Smooth muscle cell (in vitro differentiated cells): ENCODE results near the gene CFAP92. TPM values are rescaled to one million over a fixed set of nuclear protein-coding genes. Genes with fewer than 3 reads are reported as not detected.

Experiments
- DNase-seq: peaks from one replicate; lab custom pipeline; 2025; ENCODE audit not compliant: unreplicated experiment; lab: John Stamatoyannopoulos, UW
- H2AFZ ChIP-seq: fragments of 200-600 bp; sonication (generic); 2 replicates; pipeline ENCODE4 v1.6.0; 2016; ENCODE audit warnings: antibody characterized with exemption, low read depth, mild to moderate bottlenecking
- H3F3A ChIP-seq: fragments of 200-600 bp; sonication (generic); 2 replicates; pipeline ENCODE4 v1.6.0; 2017; ENCODE audit warnings: antibody characterized with exemption, low read depth
- H3K27ac ChIP-seq: fragments of 200-600 bp; sonication (generic); 2 replicates; pipeline ENCODE4 v1.5.1; 2016; ENCODE audit warnings: low read depth, mild to moderate bottlenecking
- H3K27me3 ChIP-seq: fragments of 200-600 bp; sonication (generic); 2 replicates; pipeline ENCODE4 v1.6.1; 2016; ENCODE audit warnings: low read depth, mild to moderate bottlenecking
- H3K36me3 ChIP-seq: fragments of 200-600 bp; sonication (generic); 2 replicates; pipeline ENCODE4 v1.5.1; 2016; ENCODE audit warnings: low read depth
- H3K4me1 ChIP-seq: fragments of 200-600 bp; sonication (generic); 2 replicates; pipeline ENCODE4 v1.5.1; 2016; ENCODE audit warnings: low read depth
- H3K4me2 ChIP-seq: fragments of 200-600 bp; sonication (generic); 2 replicates; pipeline ENCODE4 v1.6.0; 2016; ENCODE audit warnings: mild to moderate bottlenecking
- H3K4me3 ChIP-seq: fragments of 200-600 bp; sonication (generic); 2 replicates; pipeline ENCODE4 v1.5.1; 2016; ENCODE audit warnings: mild to moderate bottlenecking
- H3K79me2 ChIP-seq: fragments of 200-600 bp; sonication (generic); 2 replicates; pipeline ENCODE4 v1.6.0; 2016; ENCODE audit warnings: low read depth, mild to moderate bottlenecking
- H3K9ac ChIP-seq: fragments of 200-600 bp; sonication (generic); 2 replicates; pipeline ENCODE4 v1.6.0; 2016; ENCODE audit warnings: low read depth
- H3K9me3 ChIP-seq: fragments of 200-600 bp; sonication (generic); replicated peaks from 2 replicates; pipeline ENCODE4 v1.5.1; 2016; ENCODE audit warnings: low read depth
- H4K20me1 ChIP-seq: fragments of 200-600 bp; sonication (generic); 2 replicates; pipeline ENCODE4 v1.6.0; 2016; ENCODE audit warnings: low read depth
- CTCF ChIP-seq: fragments of 200-600 bp; sonication (generic); IDR thresholded peaks from 2 replicates; pipeline ENCODE4 v1.5.1; 2017; ENCODE audit warnings: borderline replicate concordance, mild to moderate bottlenecking, antibody characterized with exemption; ENCODE audit not compliant: insufficient read depth, poor library complexity, severe bottlenecking
- WGBS: methylation state at CpG from one replicate; pipeline ENCODE4 v1.1.7; 2016; ENCODE audit warnings: low lambda C conversion rate; 5-methylcytosine and 5-hydroxymethylcytosine counted together
- polyA plus RNA-seq: library from polyadenylated mRNA; unstranded; fragments of >200 nt; fragmentation: Nextera tagmentation; extraction: Ambion mirVana; gene quantifications from 2 replicates; pipeline ENCODE4 v1.2.1, GENCODE V29; 2016
- total RNA-seq: library from RNA; depleted of rRNA; stranded (reverse); fragments of >200 nt; gene quantifications from 2 replicates; pipeline ENCODE4 v1.2.3, GENCODE V29; 2014

Gene CFAP92
- total and polyA plus RNA-seq, 2 experiments from 2014 or later: 0.67 to 0.85 TPM

GRCh38 chr3:128973988-128974564, 19.8 kb downstream of the CFAP92 start:
- DNase-seq: no peak
- H3K36me3 ChIP-seq: no peaks in the 10 kb centered on the region
- H2AFZ ChIP-seq: no peak overlapping the region
- no peak for TF ChIP-seq CTCF
- H3K27ac ChIP-seq: no peak overlapping the region
- no peak overlapping the region for H3K4me2 ChIP-seq
- H3K79me2 ChIP-seq: no peaks in the 10 kb centered on the region
- H3K9me3 ChIP-seq: no peaks in the 10 kb centered on the region
- WGBS: 71% methylated on average over 5 of the region's 5 CpGs
- H3K9ac ChIP-seq: no peak overlapping the region
- no peaks in the 10 kb centered on the region for H3K4me1 ChIP-seq
- no peak overlapping the region for H3K4me3 ChIP-seq
- H4K20me1 ChIP-seq: no peaks in the 10 kb centered on the region
- no peaks in the 10 kb centered on the region for H3K27me3 ChIP-seq
- no peaks in the 10 kb centered on the region for H3F3A ChIP-seq

- no peaks in the 10 kb centered on the region for H3K27me3 ChIP-seq
- no peaks in the 10 kb centered on the region for H3K36me3 ChIP-seq
- WGBS: 80% methylated on average over 6 of the region's 6 CpGs
- no peaks in the 10 kb centered on the region for H3K9me3 ChIP-seq
- no peaks in the 10 kb centered on the region for H3F3A ChIP-seq
- H2AFZ ChIP-seq: no peak overlapping the region
- H3K4me2 ChIP-seq: no peak overlapping the region
- H3K4me3 ChIP-seq: no peak overlapping the region
- no peak overlapping the region for H3K27ac ChIP-seq
- no peak for DNase-seq
- H4K20me1 ChIP-seq: no peaks in the 10 kb centered on the region
- no peak for TF ChIP-seq CTCF
- no peaks in the 10 kb centered on the region for H3K4me1 ChIP-seq
- H3K79me2 ChIP-seq: no peaks in the 10 kb centered on the region
- no peak overlapping the region for H3K9ac ChIP-seq
Observed at GRCh38 chr3:128971421-128972100, 22.3 kb downstream of the CFAP92 start.

GRCh38 chr3:128970740-128971047, 23.2 kb downstream of the CFAP92 start:
- no peaks in the 10 kb centered on the region for H3K27me3 ChIP-seq
- WGBS: 92% methylated on average over 1 of the region's 1 CpG
- no peaks in the 10 kb centered on the region for H4K20me1 ChIP-seq
- H3K4me1 ChIP-seq: no peaks in the 10 kb centered on the region
- no peaks in the 10 kb centered on the region for H3K9me3 ChIP-seq
- no peak for DNase-seq
- H3K4me2 ChIP-seq: no peak overlapping the region
- no peaks in the 10 kb centered on the region for H3K36me3 ChIP-seq
- no peaks in the 10 kb centered on the region for H3F3A ChIP-seq
- H3K4me3 ChIP-seq: no peak overlapping the region
- no peak overlapping the region for H2AFZ ChIP-seq
- TF ChIP-seq CTCF: no peak
- no peak overlapping the region for H3K27ac ChIP-seq
- no peak overlapping the region for H3K9ac ChIP-seq
- H3K79me2 ChIP-seq: no peaks in the 10 kb centered on the region
